Measurements from ENCODE around the gene JMJD4. TPM values are rescaled to one million over a fixed set of nuclear protein-coding genes. Genes with fewer than 3 reads are reported as not detected.

JMJD4 gene
- total and polyA plus RNA-seq, 11 donors = 7.8 to 14.1 (median 11.5) TPM

Other genes starting within 250 kb of the JMJD4 start
- 1 to 10 TPM; 2.2 to 6.0 (median 3.3) TPM for gene ZNF678, start 171.7 kb downstream of the JMJD4 start, total RNA-seq
- gene ZNF678, start 171.7 kb downstream of the JMJD4 start, polyA plus RNA-seq = 1 to 10 TPM in 1 of 2 donors, under 1 TPM in 1; 0.99 to 2.2 TPM
- gene SNAP47, start 133 bp upstream of the JMJD4 start, total RNA-seq = 100 to 1,000 TPM in 1 of 9 donors, 10 to 100 TPM in 8; 24.7 to 106 (median 37.9) TPM
- gene SNAP47, start 133 bp upstream of the JMJD4 start, polyA plus RNA-seq = 10 to 100 TPM; 22.1 to 32.5 TPM
- gene PRSS38, start 80.4 kb upstream of the JMJD4 start, total RNA-seq = not detected
- not detected for gene PRSS38, start 80.4 kb upstream of the JMJD4 start, polyA plus RNA-seq
- gene WNT9A, start 212.6 kb upstream of the JMJD4 start, total RNA-seq = 10 to 100 TPM in 4 of 9 donors, 1 to 10 TPM in 4, under 1 TPM in 1; 0.54 to 29.8 (median 2.5) TPM
- 1 to 10 TPM in 1 of 2 donors, under 1 TPM in 1; 0.54 to 1.3 TPM for gene WNT9A, start 212.6 kb upstream of the JMJD4 start, polyA plus RNA-seq

Data from heart left ventricle (tissue), 11 donors.